Head of caudate nucleus (tissue), 42 donors: ENCODE measurements around the gene ANO6.
"Not testable (repeated sequence)": the region's sequence is repeated elsewhere in the genome, so short reads cannot be mapped to it uniquely, and the experiment has no call there.

Experiments used
- DNase-seq, 42 donors: peaks; one replicate each; pipeline versions ENCODE4 v3.0.0 to v3.0.0-alpha.2; 2020 to 2021; ENCODE audit warnings: mixed read lengths in 7 of 42
- intact Hi-C: fragments of 100-400 bp; cut with DNase I; formaldehyde crosslinking; loops from one replicate; pipeline ENCODE4 v1.15.0; 2022

ANO6 gene

GRCh38 chr12:45354399-45354798 is 138.5 kb downstream of the ANO6 start:
- no peak for DNase-seq
- intact Hi-C loops: no loop called here

- no peak for DNase-seq
- intact Hi-C loops: no loop called here
Measured at GRCh38 chr12:45355730-45356129, 139.8 kb downstream of the ANO6 start.

GRCh38 chr12:45356822-45357538 is 141.1 kb downstream of the ANO6 start:
- intact Hi-C loops: no loop called here
- DNase-seq: no peak

GRCh38 chr12:45357539-45358417 is 141.9 kb downstream of the ANO6 start:
- intact Hi-C loops: no loop called here
- no peak for DNase-seq

- no peak for DNase-seq
- intact Hi-C loops: no loop called here
Measured at GRCh38 chr12:45362291-45362690, 146.4 kb downstream of the ANO6 start.

- DNase-seq: no peak
- intact Hi-C loops: no loop called here
Measured at GRCh38 chr12:45363903-45364302, 148.0 kb downstream of the ANO6 start.

- intact Hi-C loops: no loop called here
- no peak for DNase-seq
Measured at GRCh38 chr12:45368841-45369489, 153.1 kb downstream of the ANO6 start.

GRCh38 chr12:45377815-45378214 is 161.9 kb downstream of the ANO6 start:
- no peak for DNase-seq
- intact Hi-C loops: no loop called here

- DNase-seq: no peak
- intact Hi-C loops: no loop called here
Measured at GRCh38 chr12:45379261-45379660, 163.4 kb downstream of the ANO6 start.

GRCh38 chr12:45381351-45381750 is 165.5 kb downstream of the ANO6 start:
- intact Hi-C loops: no loop called here
- DNase-seq: no peak

GRCh38 chr12:45388545-45388944 is 172.7 kb downstream of the ANO6 start:
- intact Hi-C loops: no loop called here
- DNase-seq: peak in 14 of 42 donors; percentile 10 to 53 (median 25)

- intact Hi-C loops: no loop called here
Measured at GRCh38 chr12:45389426-45389825, 173.5 kb downstream of the ANO6 start.

GRCh38 chr12:45397499-45397898 is 181.6 kb downstream of the ANO6 start:
- intact Hi-C loops, DNase-seq: not testable (repeated sequence)

More at GRCh38 chr12:45389426-45389825, 173.5 kb downstream of the ANO6 start:
- no peak for DNase-seq

GRCh38 chr12:45398552-45398951 is 182.7 kb downstream of the ANO6 start:
- intact Hi-C loops: no loop called here
- DNase-seq: no peak

- intact Hi-C loops: no loop called here
- no peak for DNase-seq
Measured at GRCh38 chr12:45400991-45401390, 185.1 kb downstream of the ANO6 start.

GRCh38 chr12:45402288-45402687 is 186.4 kb downstream of the ANO6 start:
- no peak for DNase-seq
- intact Hi-C loops: no loop called here

- intact Hi-C loops: no loop called here
- no peak for DNase-seq
Measured at GRCh38 chr12:45406988-45407850, 191.3 kb downstream of the ANO6 start.

- intact Hi-C loops: no loop called here
- DNase-seq: no peak
Measured at GRCh38 chr12:45407981-45408728, 192.3 kb downstream of the ANO6 start.
